Activated CD4-positive, CD25-positive, alpha-beta regulatory T cell treated with anti-CD3 and anti-CD28 coated beads, Interleukin-2, amount 50 U/mL, for 16 hours (primary cell): ENCODE results near the gene PPP1R3C.

Experiments used
- DNase-seq: peaks from one replicate; pipeline ENCODE4 v3.0.0-alpha.2; 2020; ENCODE audit warnings: low read depth, low spot score

The PPP1R3C gene

GRCh38 chr10:91629715-91630549 lies 2.9 kb downstream of the PPP1R3C start:
- no peak for DNase-seq

- no peak for DNase-seq
These were observed 4.5 kb downstream of the PPP1R3C start for GRCh38 chr10:91628383-91628782.

- DNase-seq: no peak
These were observed 5.3 kb downstream of the PPP1R3C start for GRCh38 chr10:91627344-91628102.

GRCh38 chr10:91626936-91627335 lies 5.9 kb downstream of the PPP1R3C start:
- DNase-seq: no peak

- DNase-seq: no peak
These were observed 8.2 kb downstream of the PPP1R3C start for GRCh38 chr10:91624633-91625032.

- DNase-seq: no peak
These were observed 10.3 kb downstream of the PPP1R3C start for GRCh38 chr10:91622601-91623000.

GRCh38 chr10:91621483-91622113 lies 11.3 kb downstream of the PPP1R3C start:
- no peak for DNase-seq

GRCh38 chr10:91617072-91617609 lies 15.7 kb downstream of the PPP1R3C start:
- DNase-seq: no peak

- no peak for DNase-seq
These were observed 16.7 kb downstream of the PPP1R3C start for GRCh38 chr10:91616137-91616536.

GRCh38 chr10:91614225-91614624 lies 18.6 kb downstream of the PPP1R3C start:
- DNase-seq: no peak

GRCh38 chr10:91613411-91614187 lies 19.3 kb downstream of the PPP1R3C start:
- no peak for DNase-seq

GRCh38 chr10:91610919-91611318 lies 22.0 kb downstream of the PPP1R3C start:
- no peak for DNase-seq

- no peak for DNase-seq
These were observed 22.4 kb downstream of the PPP1R3C start for GRCh38 chr10:91610444-91610843.

GRCh38 chr10:91607646-91608403 lies 25.0 kb downstream of the PPP1R3C start:
- DNase-seq: no peak

GRCh38 chr10:91605968-91606367 lies 26.9 kb downstream of the PPP1R3C start:
- no peak for DNase-seq

GRCh38 chr10:91604553-91605534 lies 28.0 kb downstream of the PPP1R3C start:
- DNase-seq: no peak

GRCh38 chr10:91603931-91604331 lies 28.9 kb downstream of the PPP1R3C start:
- no peak for DNase-seq

GRCh38 chr10:91602868-91603568 lies 29.9 kb downstream of the PPP1R3C start:
- DNase-seq: no peak

GRCh38 chr10:91602449-91602848 lies 30.4 kb downstream of the PPP1R3C start:
- no peak for DNase-seq
